ENCODE data around the gene FHL5. TPM values are rescaled to one million over a fixed set of nuclear protein-coding genes. Genes with fewer than 3 reads are reported as not detected.

The FHL5 gene
- total RNA-seq, 2 experiments from 2014 or later = not detected

DNA sequence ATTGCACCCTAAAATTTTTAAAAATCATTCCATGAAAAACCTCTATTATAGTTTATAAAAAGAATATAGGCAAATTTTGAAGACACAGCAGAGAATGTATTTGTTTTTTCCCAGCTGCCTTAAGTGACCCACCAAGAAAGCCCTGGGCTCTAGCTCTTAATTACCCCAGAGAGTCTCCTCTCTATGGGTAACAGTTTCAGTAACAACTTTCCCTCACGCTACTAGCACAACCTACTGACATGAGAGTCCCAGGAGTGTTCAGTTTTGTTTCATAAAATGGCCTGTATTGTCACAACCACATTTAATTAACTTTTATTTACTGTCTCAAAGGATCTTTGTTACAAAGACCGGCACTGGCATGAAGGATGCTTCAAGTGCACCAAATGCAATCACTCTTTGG is 41.5 kb downstream of the FHL5 start:
- TF ChIP-seq, protein P1, sequence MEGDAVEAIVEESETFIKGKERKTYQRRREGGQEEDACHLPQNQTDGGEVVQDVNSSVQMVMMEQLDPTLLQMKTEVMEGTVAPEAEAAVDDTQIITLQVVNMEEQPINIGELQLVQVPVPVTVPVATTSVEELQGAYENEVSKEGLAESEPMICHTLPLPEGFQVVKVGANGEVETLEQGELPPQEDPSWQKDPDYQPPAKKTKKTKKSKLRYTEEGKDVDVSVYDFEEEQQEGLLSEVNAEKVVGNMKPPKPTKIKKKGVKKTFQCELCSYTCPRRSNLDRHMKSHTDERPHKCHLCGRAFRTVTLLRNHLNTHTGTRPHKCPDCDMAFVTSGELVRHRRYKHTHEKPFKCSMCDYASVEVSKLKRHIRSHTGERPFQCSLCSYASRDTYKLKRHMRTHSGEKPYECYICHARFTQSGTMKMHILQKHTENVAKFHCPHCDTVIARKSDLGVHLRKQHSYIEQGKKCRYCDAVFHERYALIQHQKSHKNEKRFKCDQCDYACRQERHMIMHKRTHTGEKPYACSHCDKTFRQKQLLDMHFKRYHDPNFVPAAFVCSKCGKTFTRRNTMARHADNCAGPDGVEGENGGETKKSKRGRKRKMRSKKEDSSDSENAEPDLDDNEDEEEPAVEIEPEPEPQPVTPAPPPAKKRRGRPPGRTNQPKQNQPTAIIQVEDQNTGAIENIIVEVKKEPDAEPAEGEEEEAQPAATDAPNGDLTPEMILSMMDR (IDR thresholded peaks at IDR 0.05) = no peak
- no peaks in the 10 kb centered on the region for H3K9me3 Mint-ChIP-seq
- no peak for DNase-seq
- peaks cover 25% of the 10 kb centered on the region for H3K27me3 Mint-ChIP-seq
- intact Hi-C loops (cut with micrococcal nuclease) = no loop called here
- H3K27ac Mint-ChIP-seq = no peak overlapping the region
- CTCF ChIA-PET = no interaction called here
- no peaks in the 10 kb centered on the region for H3K36me3 Mint-ChIP-seq (ENCODE audit: low read depth)
- H3K4me1 Mint-ChIP-seq (ENCODE audit: low read depth) = no peaks in the 10 kb centered on the region
- H3K4me3 Mint-ChIP-seq = no peak overlapping the region
- ATAC-seq = no peak
- POLR2A ChIA-PET = no interaction called here

GRCh38 chr6:96608074-96608473 is 45.1 kb downstream of the FHL5 start:
- H3K9me3 Mint-ChIP-seq = no peaks in the 10 kb centered on the region
- H3K36me3 Mint-ChIP-seq (ENCODE audit: low read depth) = no peaks in the 10 kb centered on the region
- DNase-seq = no peak
- H3K27ac Mint-ChIP-seq = no peak overlapping the region
- intact Hi-C loops (cut with micrococcal nuclease) = no loop called here
- ATAC-seq = no peak
- no peaks in the 10 kb centered on the region for H3K4me1 Mint-ChIP-seq (ENCODE audit: low read depth)
- ChIA-PET CTCF (no interaction called here), POLR2A (no interaction called here)
- H3K27me3 Mint-ChIP-seq = peaks cover 20% of the 10 kb centered on the region
- H3K4me3 Mint-ChIP-seq = no peak overlapping the region
- TF ChIP-seq, protein P1 (IDR thresholded peaks at IDR 0.05) = no peak

- Mint-ChIP-seq H3K36me3 (ENCODE audit: low read depth) (no peaks in the 10 kb centered on the region), H3K27ac (no peak overlapping the region), H3K4me3 (no peak overlapping the region), H3K27me3 (peaks cover 13% of the 10 kb centered on the region), H3K9me3 (no peaks in the 10 kb centered on the region), H3K4me1 (ENCODE audit: low read depth) (no peaks in the 10 kb centered on the region)
- CTCF ChIA-PET = no interaction called here
- intact Hi-C loops (cut with micrococcal nuclease) = no loop called here
- POLR2A ChIA-PET = no interaction called here
- DNase-seq = no peak
- TF ChIP-seq, protein P1 (IDR thresholded peaks at IDR 0.05) = no peak
- no peak for ATAC-seq
Measured at GRCh38 chr6:96610019-96610418, 47.1 kb downstream of the FHL5 start.

DNA sequence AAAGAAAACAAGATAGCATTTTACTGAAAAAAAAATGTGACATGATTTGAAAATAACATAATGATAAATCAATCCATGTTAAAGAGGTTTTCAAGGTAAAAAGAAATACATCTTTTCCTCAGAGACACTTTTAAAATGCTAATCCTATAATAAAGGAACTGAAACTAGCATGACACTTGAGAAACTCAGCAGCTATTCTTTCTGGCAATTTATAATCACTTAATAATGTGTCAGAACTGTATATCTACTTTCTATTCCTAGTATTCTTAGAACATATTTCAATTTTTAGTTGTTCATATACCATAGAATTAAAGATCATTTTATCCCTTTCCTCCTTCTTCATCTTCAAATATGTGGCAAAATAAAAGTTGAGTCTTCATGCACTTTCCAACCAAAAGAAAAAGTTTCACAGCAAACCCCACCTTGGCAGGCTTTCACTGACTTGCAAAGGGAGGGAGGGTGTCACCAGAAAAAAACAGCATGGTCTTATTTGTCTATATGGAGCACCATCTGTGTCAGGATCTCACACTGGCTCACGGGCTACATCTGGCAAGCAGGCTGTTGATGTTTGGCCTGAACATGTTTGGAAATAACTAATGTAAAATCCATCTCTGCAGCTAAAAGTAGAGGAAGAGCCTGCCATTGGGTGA is 48.5 kb downstream of the FHL5 start:
- intact Hi-C loops (cut with micrococcal nuclease) = no loop called here
- Mint-ChIP-seq H3K4me1 (ENCODE audit: low read depth) (no peaks in the 10 kb centered on the region), H3K27ac (no peak overlapping the region), H3K9me3 (no peaks in the 10 kb centered on the region), H3K36me3 (ENCODE audit: low read depth) (no peaks in the 10 kb centered on the region), H3K4me3 (no peak overlapping the region), H3K27me3 (peaks cover 10% of the 10 kb centered on the region)
- ATAC-seq (no peak), DNase-seq (no peak)
- ChIA-PET CTCF (no interaction called here), POLR2A (no interaction called here)
- TF ChIP-seq, protein P1 (IDR thresholded peaks at IDR 0.05) = no peak

DNA sequence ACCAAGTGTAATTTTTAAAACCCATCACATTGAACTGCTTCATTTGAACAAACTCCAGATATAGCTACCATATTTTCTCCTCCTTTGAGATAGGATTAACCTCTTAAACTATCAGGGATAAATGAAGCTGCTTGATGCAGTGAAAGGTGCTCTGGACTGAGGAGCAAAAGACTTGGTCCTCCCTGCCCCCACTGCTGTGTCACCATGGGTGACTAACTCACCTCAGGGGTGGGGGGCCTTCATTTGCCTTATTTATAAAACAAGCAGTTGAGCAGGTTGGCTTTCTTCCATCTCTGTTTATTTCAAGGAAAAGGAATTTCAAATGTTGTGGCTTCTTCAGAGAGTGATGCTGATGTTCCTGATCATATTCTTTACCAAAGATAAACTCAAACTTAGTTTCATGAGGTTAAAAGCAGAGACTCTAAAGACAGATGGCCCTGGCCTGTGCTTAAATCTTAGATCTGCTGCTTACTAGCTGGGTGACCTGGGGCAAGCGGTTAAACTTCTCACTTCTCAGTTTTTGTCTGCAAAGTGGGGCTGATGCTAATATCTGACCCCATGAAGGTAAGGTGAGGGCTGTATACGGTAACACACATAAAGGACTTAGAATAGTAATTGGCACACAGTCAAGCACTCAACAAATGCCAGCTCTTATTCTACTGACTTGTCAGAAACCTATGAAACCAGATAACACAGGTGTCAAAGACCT is 50.5 kb downstream of the FHL5 start:
- no peak for ATAC-seq
- Mint-ChIP-seq H3K36me3 (ENCODE audit: low read depth) (no peaks in the 10 kb centered on the region), H3K4me3 (no peak overlapping the region), H3K4me1 (ENCODE audit: low read depth) (no peaks in the 10 kb centered on the region), H3K27ac (no peak overlapping the region), H3K27me3 (peaks cover 12% of the 10 kb centered on the region), H3K9me3 (no peaks in the 10 kb centered on the region)
- intact Hi-C loops (cut with micrococcal nuclease) = no loop called here
- CTCF ChIA-PET = no interaction called here
- TF ChIP-seq, protein P1 (IDR thresholded peaks at IDR 0.05) = no peak
- POLR2A ChIA-PET = no interaction called here
- DNase-seq = no peak

All from activated CD8-positive, alpha-beta T cell treated with anti-CD3 and anti-CD28 coated beads for 36 hours (primary cell).